AML-193 (cell line): ENCODE measurements around the gene DOK5.

ENCODE experiments used
- DNase-seq, 2 experiments: peaks; one replicate each; lab custom pipeline; 2025; lab: John Stamatoyannopoulos, UW

The DOK5 gene

GRCh38 chr20:54648421-54649142 lies 173.2 kb downstream of the DOK5 start:
- no peak for DNase-seq

DNA sequence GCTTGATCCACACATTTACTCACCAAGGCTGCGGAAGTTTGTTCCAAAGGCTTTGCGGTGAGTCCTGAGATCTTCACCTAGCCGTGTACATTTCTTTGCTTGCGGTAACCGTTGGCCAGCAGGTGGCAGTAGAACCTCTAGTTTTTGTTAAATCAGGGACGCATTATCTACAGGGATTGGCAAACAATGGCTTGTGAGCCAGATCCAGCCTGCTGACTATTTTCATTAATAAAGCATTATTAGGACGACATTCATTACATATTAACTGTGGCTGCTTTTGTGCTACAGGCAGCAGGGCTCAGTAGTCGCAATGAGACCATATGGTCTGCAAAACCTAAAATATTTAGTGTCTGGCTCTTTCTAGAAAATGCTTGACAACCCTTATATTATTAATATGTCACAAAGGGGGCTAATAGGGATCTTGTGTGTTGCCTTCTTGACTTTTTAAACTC lies 174.1 kb downstream of the DOK5 start:
- DNase-seq, result peak; percentile 36 to 50

GRCh38 chr20:54650052-54650719 lies 174.8 kb downstream of the DOK5 start:
- DNase-seq, result no peak

DNA sequence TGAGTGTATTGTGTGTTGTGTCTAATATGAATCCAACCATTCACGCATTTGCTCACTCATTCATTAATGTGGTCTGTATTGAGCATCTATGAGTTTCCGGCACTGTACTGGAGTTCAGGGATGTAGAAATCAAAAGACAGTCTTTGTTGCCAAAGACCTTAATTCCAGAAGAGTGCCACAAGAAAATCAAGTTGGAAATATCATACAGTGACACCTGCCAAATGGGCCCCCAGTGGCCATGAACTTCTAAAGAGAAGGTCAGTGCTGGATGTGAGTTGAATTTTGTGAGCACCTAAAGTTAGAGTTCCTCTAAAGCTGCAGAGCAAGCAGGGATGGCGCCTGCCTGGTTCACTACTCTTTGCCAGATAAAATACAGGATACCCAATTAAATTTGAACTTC lies 175.9 kb downstream of the DOK5 start:
- no peak for DNase-seq

- DNase-seq, result no peak
Observed at GRCh38 chr20:54654450-54654849, 179.1 kb downstream of the DOK5 start.

DNA sequence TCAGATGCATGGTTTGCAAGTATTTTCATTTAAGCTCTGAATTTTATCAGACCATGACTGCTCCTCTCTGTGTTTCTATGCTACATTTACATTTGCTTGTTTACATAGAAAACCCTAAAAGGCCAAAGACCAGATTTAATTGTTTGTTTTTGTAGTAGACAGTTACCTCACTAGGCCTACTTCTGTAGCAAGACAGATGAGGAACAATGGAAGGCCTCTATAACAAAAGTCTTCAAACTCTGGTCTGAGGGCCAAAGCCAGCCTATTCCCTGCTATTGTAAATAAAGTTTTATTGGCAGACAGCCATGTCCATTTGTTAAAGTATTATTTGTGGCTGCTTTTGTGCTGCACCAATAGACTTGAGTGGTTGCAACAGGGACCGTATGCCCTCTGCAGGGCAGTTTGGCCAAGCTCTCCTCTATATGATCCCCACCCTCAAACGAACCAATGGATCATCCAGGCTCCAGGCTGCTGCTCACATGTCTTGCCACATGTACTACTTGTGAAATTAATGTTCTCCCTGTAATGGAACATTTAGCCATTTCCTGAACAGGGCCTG lies 182.0 kb downstream of the DOK5 start:
- no peak for DNase-seq

DNA sequence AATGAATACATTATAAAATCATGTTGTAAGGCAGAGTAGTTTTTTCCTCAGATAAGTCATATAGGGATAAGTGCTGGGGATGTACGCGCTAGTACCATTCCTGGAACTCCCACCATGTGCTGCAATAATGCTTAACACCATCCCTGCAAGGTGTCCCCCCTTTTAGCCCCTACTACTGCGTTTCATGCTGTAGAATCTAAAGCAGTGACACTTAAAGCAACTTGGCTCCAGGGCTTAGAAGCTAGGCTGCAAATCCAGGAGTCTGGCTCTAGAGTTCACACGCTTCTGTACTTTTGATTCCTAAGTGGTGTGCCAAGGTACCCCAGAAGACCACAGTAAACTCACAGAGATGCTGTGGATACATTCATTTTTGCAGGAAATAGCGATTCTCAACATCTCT lies 183.1 kb downstream of the DOK5 start:
- DNase-seq, result no peak

DNA sequence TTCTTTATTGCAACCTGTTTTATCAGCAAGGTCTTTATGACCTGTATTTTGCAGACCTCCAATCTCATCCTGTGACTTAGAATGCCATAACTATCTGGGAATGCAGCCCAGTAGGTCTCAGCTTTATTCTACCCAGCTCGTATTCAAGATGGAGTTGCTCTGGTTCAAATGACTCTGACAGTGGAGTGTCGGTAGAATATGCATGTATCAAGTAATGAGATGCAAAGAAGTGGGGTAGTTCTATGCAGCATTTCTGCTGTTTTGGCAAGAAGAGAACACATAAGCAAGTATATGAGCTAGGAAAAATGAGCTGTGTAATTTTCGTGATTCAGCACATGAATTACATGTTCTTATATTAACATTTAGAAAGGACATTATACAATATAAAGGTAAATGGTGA lies 185.9 kb downstream of the DOK5 start:
- DNase-seq, result no peak

GRCh38 chr20:54661880-54662465 lies 186.6 kb downstream of the DOK5 start:
- no peak for DNase-seq

DNA sequence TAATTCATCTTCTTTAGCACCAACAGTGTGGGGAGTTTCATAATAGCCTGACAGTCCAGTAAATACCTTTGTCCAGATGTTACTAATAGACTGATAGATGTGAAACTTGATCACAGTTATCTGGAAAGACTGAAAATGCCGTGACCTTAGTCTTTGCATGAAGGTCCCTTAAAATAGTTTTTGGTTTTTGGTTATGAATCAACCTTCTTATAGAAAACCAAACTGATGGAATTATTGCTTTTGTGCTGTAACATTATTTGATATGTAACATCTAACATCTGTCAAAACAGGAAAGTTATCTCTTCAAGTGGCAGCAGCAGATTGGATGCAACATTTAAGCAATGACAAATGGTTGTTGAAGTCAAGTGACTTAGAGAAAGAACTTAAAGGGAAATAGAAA lies 190.4 kb downstream of the DOK5 start:
- no peak for DNase-seq

DNA sequence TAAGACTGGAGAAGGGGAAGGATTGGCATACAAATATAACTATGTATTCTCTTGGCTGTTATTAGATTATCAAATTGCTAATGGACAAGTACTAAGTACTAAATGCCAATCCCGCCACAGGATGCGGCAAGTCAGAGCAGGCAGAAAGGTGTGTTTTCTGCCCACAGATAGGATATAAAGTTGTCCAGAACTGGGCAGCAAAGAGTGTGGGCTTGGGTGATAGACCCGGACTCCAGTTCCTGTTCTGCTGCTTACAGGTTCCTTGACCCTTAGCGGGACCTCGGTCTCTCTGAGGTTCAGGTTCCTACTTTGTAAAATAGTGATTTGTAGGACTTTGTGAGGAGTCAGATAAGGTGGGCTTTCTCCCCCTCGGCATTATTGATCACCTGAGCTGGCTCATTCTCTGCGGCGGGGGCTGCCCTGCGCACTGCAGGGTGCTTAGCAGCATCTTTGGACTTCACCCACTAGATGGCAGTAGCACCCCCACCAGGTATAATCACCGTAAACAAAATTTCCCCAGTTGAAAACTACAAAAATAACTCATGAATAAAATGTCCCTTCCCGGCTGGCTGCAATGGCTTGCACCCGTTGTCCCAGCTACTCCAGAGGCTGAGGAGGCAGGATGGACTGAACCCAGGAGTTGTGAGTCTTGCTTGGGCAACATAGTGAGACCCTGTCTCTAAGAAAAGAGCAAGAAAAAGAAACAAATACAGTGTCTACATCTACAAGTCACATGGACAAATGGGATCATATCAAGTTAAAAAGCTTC lies 193.1 kb downstream of the DOK5 start:
- DNase-seq, result peak in 1 of 2 experiments; percentile 28

- no peak for DNase-seq
Observed at GRCh38 chr20:54669040-54669363, 193.6 kb downstream of the DOK5 start.

DNA sequence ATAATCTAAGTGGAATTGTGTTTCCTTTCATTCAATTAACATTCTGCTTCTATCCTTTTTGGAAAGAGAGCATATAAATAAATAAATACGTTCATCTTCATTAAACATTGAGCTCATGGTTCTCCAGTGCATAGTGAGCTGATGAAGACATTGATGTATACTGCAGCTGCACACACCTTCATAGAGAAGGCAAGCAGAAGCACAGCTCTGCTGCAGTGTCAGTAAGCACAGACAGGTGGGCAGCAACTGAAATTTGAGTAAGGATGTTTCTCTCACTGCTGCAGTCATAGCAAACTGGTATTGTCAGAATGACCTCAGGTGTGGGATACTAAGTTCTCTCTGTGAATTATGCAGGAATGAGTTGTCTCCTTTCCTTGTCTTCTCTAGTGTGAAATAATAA lies 202.9 kb downstream of the DOK5 start:
- DNase-seq, result no peak

GRCh38 chr20:54680439-54680838 lies 205.0 kb downstream of the DOK5 start:
- no peak for DNase-seq

DNA sequence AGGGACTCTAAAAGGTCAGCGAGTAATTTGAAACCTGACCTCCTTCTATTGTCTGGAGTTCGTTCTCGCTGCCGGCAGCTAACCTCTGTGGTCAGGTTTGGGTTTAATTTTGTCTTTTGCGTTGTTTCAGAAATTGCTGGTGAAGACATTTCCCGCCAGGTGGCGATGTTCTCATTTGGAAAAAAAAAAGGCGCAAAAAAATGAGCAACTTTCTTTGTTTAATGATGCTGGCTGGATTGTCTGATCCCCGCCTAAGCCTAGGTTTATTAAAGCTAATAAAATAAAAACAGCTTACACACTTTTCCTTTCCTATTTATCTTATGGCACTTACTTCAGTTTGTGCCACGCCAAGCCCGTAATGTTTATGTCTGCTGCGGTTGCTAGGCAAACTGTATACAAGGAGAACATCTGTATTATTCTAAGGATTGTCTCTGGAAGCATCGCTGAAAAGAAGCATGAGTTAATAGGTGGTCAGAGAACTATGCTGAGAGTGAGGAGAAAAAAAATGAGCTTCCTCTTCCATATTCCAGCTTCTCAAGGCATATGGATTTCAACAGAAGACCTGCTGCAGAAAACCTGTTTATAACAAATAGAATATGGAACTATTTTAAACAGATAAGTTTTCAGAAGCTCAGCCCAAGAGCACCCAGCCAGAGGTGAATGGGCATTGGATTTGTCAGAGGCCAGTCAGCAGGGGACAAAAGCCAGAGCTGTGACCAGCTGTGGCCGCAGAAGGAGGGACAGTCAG lies 205.7 kb downstream of the DOK5 start:
- peak; percentile 11 to 15 for DNase-seq

DNA sequence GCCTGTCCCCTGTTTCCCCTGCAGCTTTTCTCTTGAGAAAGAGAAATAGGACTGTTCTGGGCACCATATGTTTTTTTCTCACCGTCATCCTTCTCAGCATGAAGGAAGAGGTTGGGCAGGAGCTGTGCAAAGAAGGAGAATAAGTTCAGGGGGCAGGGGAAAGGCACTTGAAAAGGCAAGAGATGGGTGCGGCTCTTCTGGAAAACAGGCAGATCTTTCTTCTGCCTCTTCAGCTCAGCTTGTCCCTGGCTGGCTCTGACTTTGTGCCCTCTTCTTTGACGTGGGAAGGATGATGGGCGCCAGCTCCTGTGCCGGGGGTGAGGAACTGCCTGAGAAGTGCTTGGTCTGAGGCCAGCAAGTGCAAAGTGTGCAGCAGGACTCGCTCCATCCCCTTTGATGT lies 206.5 kb downstream of the DOK5 start:
- DNase-seq, result no peak

DNA sequence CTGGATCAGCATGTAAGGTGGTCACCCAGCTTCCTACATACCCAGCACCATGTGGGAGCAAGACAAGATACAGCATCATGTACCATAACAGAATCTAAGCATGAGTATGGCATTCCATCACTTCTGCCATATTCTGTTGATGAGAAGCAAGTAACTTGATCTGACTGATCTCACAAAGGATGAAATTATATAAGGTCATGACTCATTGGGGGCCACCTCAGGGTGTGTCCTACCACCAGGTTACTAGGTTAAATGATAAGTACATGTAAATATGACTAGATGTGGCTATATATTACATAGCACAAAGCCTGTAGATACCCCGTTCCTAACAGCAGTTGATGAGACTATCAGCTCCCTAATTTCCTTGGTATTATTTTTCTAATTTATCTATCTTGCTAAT lies 213.1 kb downstream of the DOK5 start:
- no peak for DNase-seq

DNA sequence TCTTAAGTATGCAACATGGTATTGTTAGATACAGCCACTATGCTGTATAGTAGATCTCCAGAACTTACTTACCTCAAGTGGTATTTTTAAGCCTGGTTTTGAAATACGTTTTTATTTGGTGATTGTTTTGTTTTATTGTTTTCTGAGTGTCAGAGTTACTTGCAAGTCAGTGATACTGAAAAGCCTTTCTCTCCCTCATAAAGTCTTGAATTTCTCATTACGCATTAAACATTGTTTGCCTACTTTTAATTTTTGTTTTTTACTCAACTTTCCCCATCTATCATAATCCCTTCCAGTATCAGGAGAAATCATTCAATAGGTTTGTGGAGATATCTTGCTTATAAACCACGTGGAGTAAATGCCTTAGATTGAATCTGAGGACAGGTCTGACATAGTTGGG lies 214.9 kb downstream of the DOK5 start:
- DNase-seq, result no peak

DNA sequence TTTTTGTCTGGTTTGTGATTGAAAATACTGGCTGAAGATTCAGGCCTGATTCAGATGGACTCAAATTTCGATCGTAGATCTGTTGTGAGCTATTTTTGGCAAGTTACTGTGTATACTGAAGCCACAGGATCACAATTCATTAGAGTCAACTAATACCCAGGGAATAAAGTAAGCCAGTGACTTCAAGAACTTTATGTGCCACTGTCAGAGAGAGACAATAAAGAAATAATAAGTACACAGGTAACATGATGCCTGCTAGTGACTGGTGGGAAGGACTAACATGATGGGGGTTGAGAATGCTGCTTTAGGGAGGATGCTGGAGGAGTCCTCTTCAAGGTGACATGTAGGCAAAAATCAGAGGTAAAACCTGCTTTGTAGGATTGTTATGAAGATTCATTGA lies 215.9 kb downstream of the DOK5 start:
- DNase-seq, result no peak

DNA sequence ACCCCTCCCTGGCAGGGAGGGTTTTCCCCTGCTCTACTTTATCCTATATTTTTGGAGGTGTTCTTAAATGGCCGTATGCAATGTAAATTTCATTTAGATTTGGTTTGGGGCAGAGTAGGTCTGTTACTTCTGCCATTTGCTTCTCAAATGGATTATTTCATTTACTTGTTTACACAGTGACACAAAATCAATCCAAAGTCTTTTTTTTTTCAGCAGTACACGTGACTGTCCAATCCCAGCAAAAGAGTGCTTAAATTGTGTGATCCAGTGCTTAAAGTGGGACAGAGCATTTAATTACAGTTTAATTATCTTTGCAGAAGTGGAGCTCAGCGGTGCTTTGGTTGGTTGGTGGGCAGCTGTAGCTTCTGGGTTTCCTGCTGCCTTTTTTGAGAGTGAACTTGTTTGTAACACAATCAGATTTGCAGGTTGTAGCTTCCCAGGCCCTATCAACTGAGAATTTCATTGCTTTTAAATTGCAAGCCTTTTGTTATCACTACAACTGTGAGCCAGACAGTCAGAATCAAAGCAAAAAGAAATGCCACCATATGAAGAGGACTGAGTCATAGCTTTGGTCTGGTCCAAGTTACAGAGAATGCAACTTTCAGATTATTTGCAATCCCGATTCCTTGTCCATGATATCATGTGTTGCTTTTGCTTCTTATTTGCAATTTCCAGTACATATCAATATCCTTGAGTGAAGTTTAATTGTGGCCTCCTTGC lies 216.9 kb downstream of the DOK5 start:
- no peak for DNase-seq

DNA sequence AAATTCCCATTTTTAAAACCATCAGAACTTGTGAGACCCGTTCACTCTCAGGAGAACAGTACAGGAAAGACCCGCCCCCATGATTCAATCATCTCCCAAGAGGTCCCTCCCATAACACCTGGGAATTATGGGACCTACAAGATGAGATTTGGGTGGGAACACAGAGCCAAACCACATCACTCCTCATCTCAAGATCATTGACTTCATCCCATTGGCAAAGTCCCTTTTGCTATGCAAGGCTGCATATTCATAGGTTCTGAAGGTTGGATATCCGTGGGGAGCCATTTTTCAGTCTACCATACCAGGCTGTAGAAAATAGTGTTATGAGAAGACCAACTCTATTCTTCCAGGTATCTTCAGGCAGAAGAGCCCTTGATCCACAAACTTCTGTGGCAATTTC lies 219.1 kb downstream of the DOK5 start:
- DNase-seq, result no peak
